GM20000 (cell line): Measurements from ENCODE around the gene SMO.

Source experiments
- DNase-seq: peaks from one replicate; pipeline ENCODE4 v3.0.0; 2012; ENCODE audit warnings: low spot score
- CTCF ChIP-seq: IDR thresholded peaks from 2 replicates; pipeline ENCODE4 v1.5.1; 2012; ENCODE audit warnings: mild to moderate bottlenecking, control low read depth; ENCODE audit errors: extremely low read depth, missing control alignments

The SMO gene

GRCh38 chr7:129188372-129188891, at the start of gene SMO:
Gene SMO (plus strand): TSS chr7:129188633. CDS start chr7:129189152, 519 bp downstream.
- peak; percentile 79 for DNase-seq
- no peak for TF ChIP-seq CTCF

- TF ChIP-seq CTCF: no peak
- no peak for DNase-seq
Observed at GRCh38 chr7:129143724-129144094, 44.7 kb upstream of the SMO start.

- no peak for TF ChIP-seq CTCF
- peak; percentile 94 for DNase-seq
Observed at GRCh38 chr7:129144095-129144833, 44.2 kb upstream of the SMO start, which contains the start of gene TSPAN33. Gene TSPAN33 (plus strand): TSS chr7:129144707. CDS start chr7:129144981, 274 bp downstream.

GRCh38 chr7:129144834-129145668, 43.4 kb upstream of the SMO start:
- no peak for DNase-seq
- TF ChIP-seq CTCF: peak; percentile 49

GRCh38 chr7:129146237-129146979, 42.0 kb upstream of the SMO start:
- TF ChIP-seq CTCF: no peak

GRCh38 chr7:129147731-129148130, 40.7 kb upstream of the SMO start:
- no peak for TF ChIP-seq CTCF

More at GRCh38 chr7:129146237-129146979, 42.0 kb upstream of the SMO start:
- DNase-seq: peak; percentile 82

GRCh38 chr7:129149511-129149910, 38.9 kb upstream of the SMO start:
- DNase-seq: no peak
- TF ChIP-seq CTCF: no peak

More at GRCh38 chr7:129147731-129148130, 40.7 kb upstream of the SMO start:
- DNase-seq: no peak
